NCI-H69 (cell line): ENCODE measurements around the gene RNF150.
A peak's percentile ranks its signal among the peaks of the same experiment; 100 is the strongest.

Experiments
- DNase-seq: peaks from one replicate; lab custom pipeline; 2025; lab: John Stamatoyannopoulos, UW

The RNF150 gene

GRCh38 chr4:141131723-141132071, 1.6 kb downstream of the RNF150 start:
- peak; percentile 51 for DNase-seq

GRCh38 chr4:141130947-141131605, 2.2 kb downstream of the RNF150 start:
- DNase-seq: peak; percentile 17

- DNase-seq: no peak
Observed at GRCh38 chr4:141127884-141128283, 5.4 kb downstream of the RNF150 start.

- peak; percentile 39 for DNase-seq
Observed at GRCh38 chr4:141126769-141127168, 6.5 kb downstream of the RNF150 start.

GRCh38 chr4:141124224-141124623, 9.0 kb downstream of the RNF150 start:
- no peak for DNase-seq

GRCh38 chr4:141121768-141122454, 11.4 kb downstream of the RNF150 start:
- DNase-seq: peak; percentile 5

- no peak for DNase-seq
Observed at GRCh38 chr4:141121101-141121500, 12.2 kb downstream of the RNF150 start.

- DNase-seq: no peak
Observed at GRCh38 chr4:141120036-141120593, 13.2 kb downstream of the RNF150 start.

GRCh38 chr4:141119071-141119470, 14.2 kb downstream of the RNF150 start:
- no peak for DNase-seq

- DNase-seq: no peak
Observed at GRCh38 chr4:141118381-141118780, 14.9 kb downstream of the RNF150 start.

- no peak for DNase-seq
Observed at GRCh38 chr4:141117935-141118334, 15.3 kb downstream of the RNF150 start.

- DNase-seq: no peak
Observed at GRCh38 chr4:141109983-141110382, 23.3 kb downstream of the RNF150 start.

- DNase-seq: no peak
Observed at GRCh38 chr4:141107927-141108326, 25.3 kb downstream of the RNF150 start.

GRCh38 chr4:141102367-141102766, 30.9 kb downstream of the RNF150 start:
- no peak for DNase-seq

- DNase-seq: no peak
Observed at GRCh38 chr4:141101511-141101910, 31.8 kb downstream of the RNF150 start.

- no peak for DNase-seq
Observed at GRCh38 chr4:141099326-141099725, 33.9 kb downstream of the RNF150 start.

- DNase-seq: no peak
Observed at GRCh38 chr4:141098163-141098562, 35.1 kb downstream of the RNF150 start.

- DNase-seq: no peak
Observed at GRCh38 chr4:141090473-141090872, 42.8 kb downstream of the RNF150 start.

GRCh38 chr4:141081921-141082395, 51.3 kb downstream of the RNF150 start:
- peak; percentile 91 for DNase-seq

- DNase-seq: peak; percentile 33
Observed at GRCh38 chr4:141080668-141081067, 52.6 kb downstream of the RNF150 start.

- peak; percentile 43 for DNase-seq
Observed at GRCh38 chr4:141079393-141079930, 53.8 kb downstream of the RNF150 start.

GRCh38 chr4:141078871-141079270, 54.4 kb downstream of the RNF150 start:
- no peak for DNase-seq

- peak; percentile 67 for DNase-seq
Observed at GRCh38 chr4:141077611-141078225, 55.6 kb downstream of the RNF150 start.
